ENCODE results near the gene NUP85. TPM values are rescaled to one million over a fixed set of nuclear protein-coding genes. Genes with fewer than 3 reads are reported as not detected.

NUP85 gene
- total and polyA plus RNA-seq, 2 of the 4 experiments (the other 2 are of a cell fraction): 29.4 to 54.4 TPM

- no peak overlapping the region for H2BK15ac ChIP-seq (ENCODE audit: low read depth, low read length)
- no CpG with 5 or more reads among the region's 2 CpGs for WGBS, 2 experiments (ENCODE audit: extremely low coverage in 2 of 2, insufficient read length in 1 of 2)
- POLR2A ChIA-PET (ENCODE audit: unreplicated experiment): no interaction called here
Measured at GRCh38 chr17:75267153-75267410, 61.6 kb downstream of the NUP85 start.

More at GRCh38 chr17:75267153-75267410, 61.6 kb downstream of the NUP85 start:
- H2AK5ac ChIP-seq (ENCODE audit: low read depth, low read length): no peak overlapping the region
- in situ Hi-C loops (cut with MboI; ENCODE audit: low sequenced_read_pairs): no loop called here
- no peak overlapping the region for H3K18ac ChIP-seq (ENCODE audit: low read depth, low read length)
- H4K91ac ChIP-seq (ENCODE audit: insufficient read depth, low read depth, low read length): no peak overlapping the region
- BruUV-seq (replicated peaks): no TSS peak
- TF ChIP-seq MAFK (IDR thresholded peaks at IDR 0.05; ENCODE audit: low read depth, low read length) (no peak), POLR2A (IDR thresholded peaks at IDR 0.05; ENCODE audit: low read depth, low read length) (no peak), USF2 (IDR thresholded peaks at IDR 0.05; ENCODE audit: low read depth, low read length) (no peak)
- H3K27me3 ChIP-seq (ENCODE audit: control insufficient read depth, insufficient read depth, low read length): no peaks in the 10 kb centered on the region
- H2AFZ ChIP-seq (replicated peaks; ENCODE audit: low read length, poor library complexity): no peak overlapping the region
- no peak overlapping the region for H3K4me3 ChIP-seq (ENCODE audit: insufficient read depth, low read depth, low read length)
- H3K4me1 ChIP-seq (ENCODE audit: control insufficient read depth, insufficient read depth, low read length): peaks cover 6% of the 10 kb centered on the region
- no peaks in the 10 kb centered on the region for H3K9me3 ChIP-seq (ENCODE audit: control insufficient read depth, insufficient read depth, low read length)
- H4K20me1 ChIP-seq (ENCODE audit: insufficient read depth, low read length): no peaks in the 10 kb centered on the region
- H4K8ac ChIP-seq (ENCODE audit: low read depth in 2 of 2, low read length in 2 of 2): no peak overlapping the region
- no peak overlapping the region for H3K23ac ChIP-seq (ENCODE audit: low read depth, low read length)
- intact Hi-C loops (cut with micrococcal nuclease): no loop called here
- peaks cover 26% of the 10 kb centered on the region for H3K36me3 ChIP-seq (ENCODE audit: control insufficient read depth, insufficient read depth, low read length)
- no peak overlapping the region for H2BK120ac ChIP-seq (ENCODE audit: low read depth, low read length)
- H3K14ac ChIP-seq (replicated peaks; ENCODE audit: low read depth, low read length): no peak overlapping the region
- H2BK20ac ChIP-seq (ENCODE audit: low read depth, low read length): no peak overlapping the region
- DNase-seq: no peak
- H3K27ac ChIP-seq (ENCODE audit: insufficient read depth, low read length): no peak overlapping the region
- dilution Hi-C loops (cut with HindIII; ENCODE audit: low sequenced_read_pairs, unreplicated experiment): no loop called here
- no peak overlapping the region for H3K4ac ChIP-seq (ENCODE audit: low read depth, low read length)
- no peak overlapping the region for H4K5ac ChIP-seq (ENCODE audit: low read depth, low read length)
- H2BK5ac ChIP-seq (ENCODE audit: low read depth, low read length, poor library complexity, severe bottlenecking): no peak overlapping the region
- no peaks in the 10 kb centered on the region for H3K9me1 ChIP-seq (ENCODE audit: insufficient read depth, low read length)
- H3K56ac ChIP-seq (ENCODE audit: extremely low read depth, insufficient read depth, low read length): no peak overlapping the region
- CTCF ChIA-PET: no interaction called here
- ATAC-seq (ENCODE audit: low read depth): no peak
- H3K79me1 ChIP-seq (ENCODE audit: low read depth in 1 of 2, low read length in 2 of 2): peaks cover 18% of the 10 kb centered on the region in 2 experiments; a peak in 3 of 4 replicates
- no peak overlapping the region for H2AK9ac ChIP-seq (replicated peaks; ENCODE audit: low read depth, low read length, poor library complexity)
- no peak overlapping the region for H3K4me2 ChIP-seq (ENCODE audit: low read depth, low read length)
- H3K9ac ChIP-seq (ENCODE audit: low read depth, low read length): no peak overlapping the region
